Measurements from ENCODE around the gene SH3RF1.

The SH3RF1 gene

GRCh38 chr4:169066934-169067333 lies 203.8 kb downstream of the SH3RF1 start:
- DNase-seq (ENCODE audit: low read depth in 2 of 2), result no peak

- DNase-seq (ENCODE audit: low read depth in 2 of 2), result no peak
These were observed 206.5 kb downstream of the SH3RF1 start for GRCh38 chr4:169064296-169064695.

- no peak for DNase-seq (ENCODE audit: low read depth in 2 of 2)
These were observed 207.3 kb downstream of the SH3RF1 start for GRCh38 chr4:169063441-169063840.

- no peak for DNase-seq (ENCODE audit: low read depth in 2 of 2)
These were observed 207.9 kb downstream of the SH3RF1 start for GRCh38 chr4:169062897-169063244.

- DNase-seq (ENCODE audit: low read depth in 2 of 2), result no peak
These were observed 209.4 kb downstream of the SH3RF1 start for GRCh38 chr4:169061386-169061785.

- DNase-seq (ENCODE audit: low read depth in 2 of 2), result no peak
These were observed 210.2 kb downstream of the SH3RF1 start for GRCh38 chr4:169060391-169061091.

- DNase-seq (ENCODE audit: low read depth in 2 of 2), result no peak
These were observed 211.2 kb downstream of the SH3RF1 start for GRCh38 chr4:169059306-169060211.

- DNase-seq (ENCODE audit: low read depth in 2 of 2), result no peak
These were observed 212.4 kb downstream of the SH3RF1 start for GRCh38 chr4:169058312-169058711.

- no peak for DNase-seq (ENCODE audit: low read depth in 2 of 2)
These were observed 215.9 kb downstream of the SH3RF1 start for GRCh38 chr4:169054879-169055278.

GRCh38 chr4:169052594-169052945 lies 218.2 kb downstream of the SH3RF1 start:
- DNase-seq (ENCODE audit: low read depth in 2 of 2), result no peak

- no peak for DNase-seq (ENCODE audit: low read depth in 2 of 2)
These were observed 218.8 kb downstream of the SH3RF1 start for GRCh38 chr4:169051761-169052593.

- no peak for DNase-seq (ENCODE audit: low read depth in 2 of 2)
These were observed 219.6 kb downstream of the SH3RF1 start for GRCh38 chr4:169050881-169051760.

GRCh38 chr4:169050284-169050683 lies 220.5 kb downstream of the SH3RF1 start:
- no peak for DNase-seq (ENCODE audit: low read depth in 2 of 2)

- DNase-seq (ENCODE audit: low read depth in 2 of 2), result no peak
These were observed 221.8 kb downstream of the SH3RF1 start for GRCh38 chr4:169048868-169049414.

GRCh38 chr4:169047956-169048355 lies 222.8 kb downstream of the SH3RF1 start:
- DNase-seq (ENCODE audit: low read depth in 2 of 2), result no peak

- DNase-seq (ENCODE audit: low read depth in 2 of 2), result no peak
These were observed 224.7 kb downstream of the SH3RF1 start for GRCh38 chr4:169045862-169046584.

- no peak for DNase-seq (ENCODE audit: low read depth in 2 of 2)
These were observed 225.9 kb downstream of the SH3RF1 start for GRCh38 chr4:169044714-169045447.
